Body of pancreas (tissue), 4 donors: ENCODE measurements around the gene GPR107.

Experiments used
- CTCF ChIP-seq, 7 experiments: fragments of 450-650 bp in 4 of 7; fragments of 200-600 bp in 3 of 7; sonication (generic) in 3 of 7; IDR thresholded peaks; one replicate each; pipeline ENCODE4 v1.5.1; 2016 to 2019; ENCODE audit warnings: antibody characterized with exemption in 7 of 7
- POLR2A ChIP-seq, 3 donors: fragments of 450-650 bp; IDR thresholded peaks; one replicate each; pipeline ENCODE4 v1.6.1; 2016; ENCODE audit warnings: antibody characterized with exemption in 3 of 3, mild to moderate bottlenecking in 2 of 3

GRCh38 chr9:130106860-130107233 lies 53.1 kb downstream of the GPR107 start:
- no peak for TF ChIP-seq CTCF (IDR thresholded peaks at IDR 0.05)
- no peak for TF ChIP-seq POLR2A (IDR thresholded peaks at IDR 0.05)
